GM21737 (cell line): Measurements from ENCODE around the gene BCAP29.

Experiments used
- ATAC-seq: cut with Tn5 transposase; IDR thresholded peaks from one replicate; pipeline ENCODE4 v1.9.1; 2021; ENCODE audit warnings: mild to moderate bottlenecking, moderate library complexity; ENCODE audit not compliant: unreplicated experiment

Gene BCAP29

GRCh38 chr7:107581387-107582013 is 1.5 kb downstream of the BCAP29 start:
- no peak for ATAC-seq

- ATAC-seq: no peak
Observed at GRCh38 chr7:107582875-107583274, 2.8 kb downstream of the BCAP29 start.

GRCh38 chr7:107584716-107585115 is 4.7 kb downstream of the BCAP29 start:
- no peak for ATAC-seq

- ATAC-seq: no peak
Observed at GRCh38 chr7:107588529-107589130, 8.6 kb downstream of the BCAP29 start.

GRCh38 chr7:107591421-107591820 is 11.4 kb downstream of the BCAP29 start:
- no peak for ATAC-seq

GRCh38 chr7:107592361-107593024 is 12.4 kb downstream of the BCAP29 start:
- ATAC-seq: no peak

- no peak for ATAC-seq
Observed at GRCh38 chr7:107593025-107593410, 13.0 kb downstream of the BCAP29 start.

GRCh38 chr7:107594961-107595737 is 15.1 kb downstream of the BCAP29 start:
- no peak for ATAC-seq

- no peak for ATAC-seq
Observed at GRCh38 chr7:107596881-107597581, 17.0 kb downstream of the BCAP29 start.

- ATAC-seq: no peak
Observed at GRCh38 chr7:107597582-107597916, 17.5 kb downstream of the BCAP29 start.

GRCh38 chr7:107597953-107598352 is 17.9 kb downstream of the BCAP29 start:
- no peak for ATAC-seq

GRCh38 chr7:107599262-107599661 is 19.2 kb downstream of the BCAP29 start:
- no peak for ATAC-seq

GRCh38 chr7:107600816-107601215 is 20.8 kb downstream of the BCAP29 start:
- no peak for ATAC-seq

GRCh38 chr7:107605218-107605815 is 25.3 kb downstream of the BCAP29 start:
- ATAC-seq: no peak

- no peak for ATAC-seq
Observed at GRCh38 chr7:107606303-107606702, 26.3 kb downstream of the BCAP29 start.

GRCh38 chr7:107609811-107610261 is 29.8 kb downstream of the BCAP29 start:
- ATAC-seq: no peak

- ATAC-seq: no peak
Observed at GRCh38 chr7:107610323-107610722, 30.3 kb downstream of the BCAP29 start.

- ATAC-seq: no peak
Observed at GRCh38 chr7:107613439-107613838, 33.4 kb downstream of the BCAP29 start.

- no peak for ATAC-seq
Observed at GRCh38 chr7:107613948-107614347, 33.9 kb downstream of the BCAP29 start.

GRCh38 chr7:107614425-107614824 is 34.4 kb downstream of the BCAP29 start:
- no peak for ATAC-seq
